Heart left ventricle (tissue), 16 donors: ENCODE data around the gene SMOC1. TPM values are rescaled to one million over a fixed set of nuclear protein-coding genes. Genes with fewer than 3 reads are reported as not detected.

Experiments used
- ATAC-seq, 4 donors: fragments of 200-7000 bp; cut with Tn5 transposase; one replicate each; pipeline ENCODE4 v1.9.1; 2020 to 2022; ENCODE audit warnings: moderate library complexity in 4 of 4, mild to moderate bottlenecking in 3 of 4, moderate number of reproducible peaks in 1 of 4
- DNase-seq, 5 donors: peaks; one replicate each; pipeline ENCODE4 v3.0.0-alpha.2; 2020
- H3K27ac ChIP-seq, 12 donors: fragments of 200-600 bp; sonication (generic) in 4 of 12; one replicate each; pipeline versions ENCODE4 v1.5.0 to v1.8.0; 2016 to 2022; ENCODE audit warnings: mild to moderate bottlenecking in 2 of 12
- H3K27me3 ChIP-seq, 9 donors: fragments of 200-600 bp; sonication (generic) in 2 of 9; one replicate each; pipeline versions ENCODE4 v1.5.1 to v1.8.0; 2016 to 2022; ENCODE audit warnings: mild to moderate bottlenecking in 3 of 9
- H3K36me3 ChIP-seq, 9 donors: fragments of 200-600 bp; sonication (generic) in 2 of 9; one replicate each; pipeline versions ENCODE4 v1.5.0 to v1.8.0; 2018 to 2022; ENCODE audit warnings: mild to moderate bottlenecking in 2 of 9
- H3K4me1 ChIP-seq, 12 donors: fragments of 200-600 bp; sonication (generic) in 4 of 12; one replicate each; pipeline versions ENCODE4 v1.5.0 to v1.8.0; 2016 to 2022; ENCODE audit warnings: mild to moderate bottlenecking in 3 of 12
- H3K4me3 ChIP-seq, 12 donors: fragments of 200-600 bp; sonication (generic) in 4 of 12; one replicate each; pipeline versions ENCODE4 v1.5.0 to v1.8.0; 2017 to 2022; ENCODE audit warnings: mild to moderate bottlenecking in 9 of 12, moderate library complexity in 4 of 12
- H3K9me3 ChIP-seq, 12 donors: fragments of 200-600 bp; sonication (generic) in 4 of 12; one replicate each; pipeline versions ENCODE4 v1.5.0 to v1.8.0; 2016 to 2022; ENCODE audit warnings: mild to moderate bottlenecking in 1 of 12
- CTCF ChIP-seq, 12 donors: fragments of 200-600 bp; sonication (generic) in 4 of 12; IDR thresholded peaks; one replicate each; pipeline versions ENCODE4 v1.5.0 to v1.8.0; 2018 to 2022; ENCODE audit warnings: antibody characterized with exemption in 12 of 12, mild to moderate bottlenecking in 5 of 12
- POLR2A ChIP-seq, 2 donors: fragments of 450-650 bp; IDR thresholded peaks; one replicate each; pipeline ENCODE4 v1.6.1; 2017; ENCODE audit warnings: antibody characterized with exemption in 2 of 2, mild to moderate bottlenecking in 2 of 2, moderate library complexity in 2 of 2
- WGBS, 4 donors: extraction: QIAGEN DNeasy Blood & Tissue Kit in 2 of 4; methylation state at CpG; one replicate each; pipeline versions ENCODE4 v1.1.5 to v1.1.7; 2013 to 2018; 5-methylcytosine and 5-hydroxymethylcytosine counted together
- intact Hi-C, 10 donors: fragments of 100-400 bp; cut with DNase I; formaldehyde crosslinking; loops; one replicate each; pipeline versions ENCODE4 v1.11.1 to v1.14.2; 2022
- polyA plus RNA-seq, 2 donors: library from polyadenylated mRNA; stranded (reverse); fragments of 200-250 nt; gene quantifications; one replicate each; pipeline ENCODE4 v1.2.3, GENCODE V29; 2013
- total RNA-seq, 9 donors: library from RNA; depleted of rRNA in 2 of 9; stranded (reverse); fragments of >200 nt in 2 of 9; fragmentation: NEBNext Ultra II Directional in 3 of 9; extraction: Animal tissue kit (Norgen Biotek cat#: 25700) in 3 of 9; gene quantifications; one replicate each; pipeline versions ENCODE4 v1.1.0 to v1.2.4, GENCODE V29; 2016 to 2023
- donor health status: ischemic (EF 13 %, LVEDD 7.1; RV severe dilation, severe dysfunction).
- donor health status: healthy with polysubstance abuse.
- donor health status: DM: no; HTN: yes; CAD: no.
- donor health status: DM: no; HTN: no; CAD: no.
- donor health status: ischemic (EF 25% LVEDD 6.9; RV normal size, moderate dysfunction).
- donor health status: ischemic (EF 25% LVEDD 5.7; RV mildly dilated, moderate dysfunction).
- donor health status: healthy.
- donor health status: DM: yes; HTN: yes; CAD: no.
- donor health status: ischemic (EF 35%, LVEDD 5.7; RV mildly dilated, moderate dysfunction).
- donor health status: nonischemic (EF 11% LVEDD 7.7; RV severe dilation, severe dysfunction).
- donor health status: DM: yes; HTN: yes; CAD: no.
- donor health status: PGD.
- donor health status: ischemic (EF 29% LVEDD 5.4; RV normal size, mild dysfunction).
- donor health status: nonischemic (EF 23%, LVEDD 6.1; RV moderate dilation, normal function).

Gene SMOC1
- total and polyA plus RNA-seq, 11 donors: 0.57 to 2.8 (median 0.85) TPM; not detected in 2

GRCh38 chr14:69841656-69842055, 37.6 kb upstream of the SMOC1 start:
- H3K36me3 ChIP-seq: no peaks in the 10 kb centered on the region
- ATAC-seq (no peak), DNase-seq (no peak)
- peaks cover 0 to 48% (median 14%) of the 10 kb centered on the region in 9 donors for H3K27me3 ChIP-seq
- TF ChIP-seq POLR2A (IDR thresholded peaks at IDR 0.05): no peak
- no peak for TF ChIP-seq CTCF (IDR thresholded peaks at IDR 0.05)
- 42 to 54% (median 52%) methylated on average over 5 of the region's 5 CpGs for WGBS, 4 donors
- no peaks in the 10 kb centered on the region for H3K4me1 ChIP-seq
- H3K27ac ChIP-seq: no peak overlapping the region
- no peaks in the 10 kb centered on the region for H3K9me3 ChIP-seq
- H3K4me3 ChIP-seq: no peak overlapping the region
- intact Hi-C loops: no loop called here

GRCh38 chr14:69842686-69843420, 36.4 kb upstream of the SMOC1 start:
- Histone ChIP-seq H3K4me1 (no peaks in the 10 kb centered on the region), H3K9me3 (no peaks in the 10 kb centered on the region), H3K27ac (no peak overlapping the region), H3K36me3 (no peaks in the 10 kb centered on the region), H3K27me3 (peaks cover 0 to 48% (median 14%) of the 10 kb centered on the region in 9 donors), H3K4me3 (no peak overlapping the region)
- DNase-seq (no peak), ATAC-seq (no peak)
- intact Hi-C loops: no loop called here
- 63 to 73% (median 66%) methylated on average over 13 of the region's 13 CpGs for WGBS, 4 donors
- no peak for TF ChIP-seq CTCF (IDR thresholded peaks at IDR 0.05)
- TF ChIP-seq POLR2A (IDR thresholded peaks at IDR 0.05): no peak

GRCh38 chr14:69844171-69844570, 35.0 kb upstream of the SMOC1 start:
- no peak for DNase-seq

More at GRCh38 chr14:69844171-69844570, 35.0 kb upstream of the SMOC1 start:
- no peak for ATAC-seq
- Histone ChIP-seq H3K4me3 (no peak overlapping the region), H3K9me3 (no peaks in the 10 kb centered on the region), H3K27ac (no peak overlapping the region), H3K4me1 (no peaks in the 10 kb centered on the region), H3K27me3 (peaks cover 0 to 45% (median 7%) of the 10 kb centered on the region in 9 donors), H3K36me3 (no peaks in the 10 kb centered on the region)
- no peak for TF ChIP-seq POLR2A (IDR thresholded peaks at IDR 0.05)
- no peak for TF ChIP-seq CTCF (IDR thresholded peaks at IDR 0.05)
- intact Hi-C loops: no loop called here
- 76 to 89% (median 88%) methylated on average over 2 of the region's 2 CpGs for WGBS, 4 donors
